HUES64 (cell line): Measurements from ENCODE around the gene NUAK1. TPM values are rescaled to one million over a fixed set of nuclear protein-coding genes. Genes with fewer than 3 reads are reported as not detected.

Experiments used
- H3K27ac ChIP-seq: 2 replicates; pipeline ENCODE4 v1.7.0; 2013; ENCODE audit warnings: low read depth, low read length, inconsistent platforms
- H3K27me3 ChIP-seq: 2 replicates; pipeline ENCODE4 v1.6.1; 2013; ENCODE audit warnings: mild to moderate bottlenecking, low read length; ENCODE audit not compliant: insufficient read depth
- H3K36me3 ChIP-seq: 2 replicates; pipeline ENCODE4 v1.6.1; 2013; ENCODE audit warnings: mild to moderate bottlenecking, low read length; ENCODE audit not compliant: insufficient read depth
- H3K4me1 ChIP-seq: 2 replicates; pipeline ENCODE4 v1.6.1; 2013; ENCODE audit warnings: mild to moderate bottlenecking, low read length, moderate library complexity; ENCODE audit not compliant: insufficient read depth
- H3K4me3 ChIP-seq: 2 replicates; pipeline ENCODE4 v1.5.1; 2013; ENCODE audit warnings: mild to moderate bottlenecking, low read length, moderate library complexity
- H3K9ac ChIP-seq: 2 replicates; pipeline ENCODE4 v1.6.1; 2013; ENCODE audit warnings: mild to moderate bottlenecking, low read depth, low read length
- H3K9me3 ChIP-seq: 2 replicates; pipeline ENCODE4 v1.6.1; 2013; ENCODE audit warnings: low read depth, low read length; ENCODE audit not compliant: insufficient read depth
- WGBS: fragments of 150-250, 120-280 bp; methylation state at CpG from one replicate; pipeline ENCODE4 v1.1.7; 2013; ENCODE audit warnings: missing lambda C conversion rate; 5-methylcytosine and 5-hydroxymethylcytosine counted together
- polyA plus RNA-seq, 2 experiments: library from polyadenylated mRNA; stranded (reverse); fragments of 50-300 nt; gene quantifications; one replicate each; pipeline ENCODE4 v1.2.3, GENCODE V29; 2013

Gene NUAK1
- 9.7 TPM for polyA plus RNA-seq (2013, experiment 1 of 2)
- 8.9 TPM for polyA plus RNA-seq (2013, experiment 2 of 2)

- Histone ChIP-seq H3K9ac (peak within 1 kb of the TSS; percentile 96), H3K27ac (peak within 1 kb of the TSS; percentile 98), H3K4me1 (peaks cover 59% of the 10 kb centered on the region), H3K4me3 (peak within 1 kb of the TSS; percentile 81), H3K9me3 (no peaks in the 10 kb centered on the region), H3K27me3 (peaks cover 16% of the 10 kb centered on the region), H3K36me3 (no peaks in the 10 kb centered on the region)
- WGBS: under 1% methylated on average over 93 of the region's 106 CpGs
Measured at GRCh38 chr12:106138633-106139421, at the start of gene NUAK1. Gene NUAK1 (minus strand): TSS chr12:106138954. CDS start chr12:106138653, 301 bp downstream.

GRCh38 chr12:106188256-106188655 is 49.5 kb upstream of the NUAK1 start:
- Histone ChIP-seq H3K9ac (no peak overlapping the region), H3K4me1 (peaks cover 5% of the 10 kb centered on the region; the same call in 1 of the 2 replicates), H3K4me3 (no peak overlapping the region), H3K9me3 (no peaks in the 10 kb centered on the region), H3K27ac (no peak overlapping the region), H3K27me3 (no peaks in the 10 kb centered on the region), H3K36me3 (no peaks in the 10 kb centered on the region)
- 46% methylated on average over 10 of the region's 10 CpGs for WGBS

- H3K9ac ChIP-seq: no peak overlapping the region
- no peak overlapping the region for H3K27ac ChIP-seq
- H3K4me1 ChIP-seq: peaks cover 5% of the 10 kb centered on the region; the same call in 1 of the 2 replicates
- no peaks in the 10 kb centered on the region for H3K36me3 ChIP-seq
- no CpG with 5 or more reads among the region's 1 CpG for WGBS
- no peaks in the 10 kb centered on the region for H3K9me3 ChIP-seq
- no peak overlapping the region for H3K4me3 ChIP-seq
- H3K27me3 ChIP-seq: no peaks in the 10 kb centered on the region
Measured at GRCh38 chr12:106187842-106188241, 49.1 kb upstream of the NUAK1 start.

GRCh38 chr12:106187155-106187789 is 48.5 kb upstream of the NUAK1 start:
- peaks cover 5% of the 10 kb centered on the region; the same call in 1 of the 2 replicates for H3K4me1 ChIP-seq
- H3K27me3 ChIP-seq: no peaks in the 10 kb centered on the region
- H3K9ac ChIP-seq: no peak overlapping the region
- H3K27ac ChIP-seq: no peak overlapping the region
- H3K9me3 ChIP-seq: no peaks in the 10 kb centered on the region
- H3K4me3 ChIP-seq: no peak overlapping the region
- H3K36me3 ChIP-seq: no peaks in the 10 kb centered on the region
- 83% methylated on average over 6 of the region's 6 CpGs for WGBS

GRCh38 chr12:106183735-106184134 is 45.0 kb upstream of the NUAK1 start:
- Histone ChIP-seq H3K9me3 (no peaks in the 10 kb centered on the region), H3K27ac (no peak overlapping the region), H3K4me3 (no peak overlapping the region), H3K9ac (no peak overlapping the region), H3K27me3 (no peaks in the 10 kb centered on the region), H3K36me3 (no peaks in the 10 kb centered on the region), H3K4me1 (peaks cover 5% of the 10 kb centered on the region)
- WGBS: 95% methylated on average over 4 of the region's 4 CpGs

- Histone ChIP-seq H3K36me3 (no peaks in the 10 kb centered on the region), H3K4me1 (peaks cover 9% of the 10 kb centered on the region; the same call in 1 of the 2 replicates), H3K27ac (no peak overlapping the region), H3K4me3 (no peak overlapping the region), H3K27me3 (no peaks in the 10 kb centered on the region), H3K9ac (no peak overlapping the region), H3K9me3 (no peaks in the 10 kb centered on the region)
- WGBS: 95% methylated on average over 5 of the region's 6 CpGs
Measured at GRCh38 chr12:106181401-106182114, 42.8 kb upstream of the NUAK1 start.

GRCh38 chr12:106179086-106179485 is 40.3 kb upstream of the NUAK1 start:
- H3K27ac ChIP-seq: no peak overlapping the region

GRCh38 chr12:106178562-106178961 is 39.8 kb upstream of the NUAK1 start:
- Histone ChIP-seq H3K27me3 (no peaks in the 10 kb centered on the region), H3K9me3 (no peaks in the 10 kb centered on the region), H3K4me1 (peaks cover 9% of the 10 kb centered on the region; the same call in 1 of the 2 replicates), H3K27ac (no peak overlapping the region), H3K9ac (no peak overlapping the region), H3K36me3 (no peaks in the 10 kb centered on the region), H3K4me3 (no peak overlapping the region)
- 63% methylated on average over 6 of the region's 6 CpGs for WGBS

More at GRCh38 chr12:106179086-106179485, 40.3 kb upstream of the NUAK1 start:
- H3K36me3 ChIP-seq: no peaks in the 10 kb centered on the region
- WGBS: 88% methylated on average over 3 of the region's 3 CpGs
- H3K4me3 ChIP-seq: no peak overlapping the region
- no peaks in the 10 kb centered on the region for H3K27me3 ChIP-seq
- H3K9ac ChIP-seq: no peak overlapping the region
- no peaks in the 10 kb centered on the region for H3K9me3 ChIP-seq
- H3K4me1 ChIP-seq: peaks cover 9% of the 10 kb centered on the region; the same call in 1 of the 2 replicates

GRCh38 chr12:106176560-106176959 is 37.8 kb upstream of the NUAK1 start:
- Histone ChIP-seq H3K27ac (no peak overlapping the region), H3K27me3 (no peaks in the 10 kb centered on the region), H3K4me1 (peaks cover 9% of the 10 kb centered on the region; the same call in 1 of the 2 replicates), H3K9me3 (no peaks in the 10 kb centered on the region), H3K36me3 (no peaks in the 10 kb centered on the region), H3K9ac (no peak overlapping the region), H3K4me3 (no peak overlapping the region)
- WGBS: 90% methylated on average over 3 of the region's 3 CpGs

- Histone ChIP-seq H3K9me3 (no peaks in the 10 kb centered on the region), H3K9ac (no peak overlapping the region), H3K4me1 (peaks cover 12% of the 10 kb centered on the region; the same call in 1 of the 2 replicates), H3K27me3 (no peaks in the 10 kb centered on the region), H3K4me3 (no peak overlapping the region), H3K36me3 (no peaks in the 10 kb centered on the region), H3K27ac (no peak overlapping the region)
- 95% methylated on average over 5 of the region's 5 CpGs for WGBS
Measured at GRCh38 chr12:106174876-106175275, 36.1 kb upstream of the NUAK1 start.

- no peaks in the 10 kb centered on the region for H3K27me3 ChIP-seq
- no peaks in the 10 kb centered on the region for H3K36me3 ChIP-seq
- 100% methylated on average over 1 of the region's 1 CpG for WGBS
- H3K9ac ChIP-seq: no peak overlapping the region
- H3K4me1 ChIP-seq: peaks cover 8% of the 10 kb centered on the region; the same call in 1 of the 2 replicates
- no peak overlapping the region for H3K4me3 ChIP-seq
- no peak overlapping the region for H3K27ac ChIP-seq
- no peaks in the 10 kb centered on the region for H3K9me3 ChIP-seq
Measured at GRCh38 chr12:106173442-106173841, 34.7 kb upstream of the NUAK1 start.
